GM12878 (cell line): ENCODE measurements around the gene TES. TPM values are rescaled to one million over a fixed set of nuclear protein-coding genes. Genes with fewer than 3 reads are reported as not detected.

Experiments
- CEBPZ ChIP-seq: fragments of 150-350 bp; IDR thresholded peaks from 2 replicates; pipeline ENCODE4 v1.6.1; 2016; ENCODE audit warnings: low read depth, low read length
- MAX ChIP-seq: IDR thresholded peaks from 2 replicates; pipeline ENCODE4 v1.6.1; 2012; ENCODE audit warnings: low read depth, low read length, improper control_type of control experiment
- MTA3 ChIP-seq: IDR thresholded peaks from 2 replicates; pipeline ENCODE4 v1.6.1; 2012; ENCODE audit warnings: low read length, inconsistent platforms, borderline replicate concordance
- NFIC ChIP-seq: IDR thresholded peaks from 2 replicates; pipeline ENCODE4 v1.6.1; 2012; ENCODE audit warnings: low read depth, mild to moderate bottlenecking, inconsistent platforms, low read length, moderate library complexity
- NKRF ChIP-seq: fragments of 450-650 bp; conservative IDR thresholded peaks from 2 replicates; pipeline ENCODE4 v1.6.1; 2017; ENCODE audit warnings: mild to moderate bottlenecking, moderate library complexity
- REST ChIP-seq: IDR thresholded peaks from 2 replicates; pipeline ENCODE4 v1.6.1; 2012; ENCODE audit warnings: mild to moderate bottlenecking, low read depth, low read length
- SMAD5 ChIP-seq: IDR thresholded peaks from 2 replicates; pipeline ENCODE4 v1.6.1; 2016; ENCODE audit warnings: antibody characterized with exemption, low read depth
- SMARCA5 ChIP-seq: fragments of 450-650 bp; IDR thresholded peaks from 2 replicates; pipeline ENCODE4 v1.6.1; 2017; ENCODE audit warnings: mild to moderate bottlenecking
- TCF3 ChIP-seq: IDR thresholded peaks from 2 replicates; pipeline ENCODE4 v1.6.1; 2012; ENCODE audit warnings: low read depth, mild to moderate bottlenecking, low read length, borderline replicate concordance; ENCODE audit not compliant: insufficient read depth
- TCF7 ChIP-seq: IDR thresholded peaks from 2 replicates; pipeline ENCODE4 v1.6.1; 2014; ENCODE audit warnings: antibody characterized with exemption, borderline replicate concordance
- USF2 ChIP-seq: IDR thresholded peaks from 2 replicates; pipeline ENCODE4 v1.6.1; 2011; ENCODE audit warnings: low read depth, low read length, improper control_type of control experiment, borderline replicate concordance
- ZNF217 ChIP-seq: fragments of 450-650 bp; IDR thresholded peaks from 2 replicates; pipeline ENCODE4 v1.6.1; 2017; ENCODE audit warnings: antibody characterized with exemption, mild to moderate bottlenecking
- polyA plus RNA-seq, 11 experiments: library from polyadenylated mRNA; depleted of rRNA in 4 of 11; unstranded in 6 of 11; stranded (reverse) in 5 of 11; fragments of >200 nt; fragmentation: Nextera tagmentation in 4 of 11; fragmentation: Illumina TruSeq in 1 of 11; extraction: Ambion mirVana in 4 of 11; extraction: Trizol in 1 of 11; gene quantifications; 1 replicate in 1 of 11; 2 replicates in 10 of 11; pipeline versions ENCODE4 v1.2.1 to v1.2.3, GENCODE V29; 2011 to 2016; ENCODE audit warnings: inconsistent platforms in 2 of 11, missing spikeins in 2 of 11, low read depth in 1 of 11
- total RNA-seq, 4 experiments: library from RNA; depleted of rRNA in 3 of 4; stranded (reverse); fragments of >200 nt in 3 of 4; fragmentation: Illumina TruSeq in 1 of 4; extraction: Trizol in 1 of 4; gene quantifications; 2 replicates each; pipeline versions ENCODE4 v1.2.1 to v1.2.3, GENCODE V29; 2013 to 2021

Gene TES
- total and polyA plus RNA-seq, 10 of the 15 experiments (the other 5 are each of a cell fraction or from before 2014, with no cell fraction given) = 31.2 to 77.5 (median 59.2) TPM

- TF ChIP-seq CEBPZ = no peak
- TF ChIP-seq NFIC = no peak
- no peak for TF ChIP-seq SMAD5
- TF ChIP-seq USF2 = no peak
- no peak for TF ChIP-seq TCF7
- TF ChIP-seq ZNF217 = no peak
- no peak for TF ChIP-seq NKRF
- no peak for TF ChIP-seq MAX
- TF ChIP-seq TCF3 = no peak
- TF ChIP-seq SMARCA5 = no peak
- TF ChIP-seq REST = no peak
- TF ChIP-seq MTA3 = no peak
- TF ChIP-seq, all 136 proteins: peak for 0
Observed at GRCh38 chr7:116211913-116212596, 1.7 kb downstream of the TES start (continued).
